SJSA1 (cell line): ENCODE data around the gene PPP2R1A. TPM values are rescaled to one million over a fixed set of nuclear protein-coding genes. Genes with fewer than 3 reads are reported as not detected.

Source experiments
- total RNA-seq: library from RNA; depleted of rRNA; stranded (reverse); fragments of >200 nt; shearing (Covaris generic); gene quantifications from 2 replicates; pipeline ENCODE4 v1.2.3, GENCODE V29; 2014; rRNA removed

The PPP2R1A gene
- total RNA-seq, 1 experiment from 2014 or later, result 245 TPM

Other genes starting within 250 kb of the PPP2R1A start
- 2.9 and 11.9 TPM in 2 replicates for gene ZNF350, start 203.2 kb upstream of the PPP2R1A start, total RNA-seq
- gene ZNF615, start 181.8 kb upstream of the PPP2R1A start, total RNA-seq, result 3.5 and 5.7 TPM in 2 replicates
- 4.9 and 10.6 TPM in 2 replicates for gene ZNF614, start 161.7 kb upstream of the PPP2R1A start, total RNA-seq
- gene ZNF432, start 141.2 kb upstream of the PPP2R1A start, total RNA-seq, result 4.8 and 5.1 TPM in 2 replicates
- gene ZNF841, start 94.3 kb upstream of the PPP2R1A start, total RNA-seq, result 7.6 and 13.6 TPM in 2 replicates
- 4.6 and 7.7 TPM in 2 replicates for gene ZNF616, start 50.1 kb upstream of the PPP2R1A start, total RNA-seq
- 4.3 and 5.9 TPM in 2 replicates for gene ZNF836, start 18.4 kb upstream of the PPP2R1A start, total RNA-seq
- gene ZNF766, start 79.5 kb downstream of the PPP2R1A start, total RNA-seq, result 10.6 and 12.5 TPM in 2 replicates
- 5.8 and 12.8 TPM in 2 replicates for gene ZNF480, start 107.1 kb downstream of the PPP2R1A start, total RNA-seq
- gene ZNF610, start 146.2 kb downstream of the PPP2R1A start, total RNA-seq, result 1.6 and 2.5 TPM in 2 replicates
- 7.7 and 8.7 TPM in 2 replicates for gene ZNF880, start 179.9 kb downstream of the PPP2R1A start, total RNA-seq
- gene ZNF528, start 207.8 kb downstream of the PPP2R1A start, total RNA-seq, result 8.6 and 12.6 TPM in 2 replicates
- gene ZNF534, start 239.1 kb downstream of the PPP2R1A start, total RNA-seq, result not detected in 2 replicates